OCI-M2 (cell line): Measurements from ENCODE around the gene ATF1.

Experiments
- DNase-seq: peaks from one replicate; lab custom pipeline; 2025; ENCODE audit not compliant: unreplicated experiment; lab: John Stamatoyannopoulos, UW

Gene ATF1

DNA sequence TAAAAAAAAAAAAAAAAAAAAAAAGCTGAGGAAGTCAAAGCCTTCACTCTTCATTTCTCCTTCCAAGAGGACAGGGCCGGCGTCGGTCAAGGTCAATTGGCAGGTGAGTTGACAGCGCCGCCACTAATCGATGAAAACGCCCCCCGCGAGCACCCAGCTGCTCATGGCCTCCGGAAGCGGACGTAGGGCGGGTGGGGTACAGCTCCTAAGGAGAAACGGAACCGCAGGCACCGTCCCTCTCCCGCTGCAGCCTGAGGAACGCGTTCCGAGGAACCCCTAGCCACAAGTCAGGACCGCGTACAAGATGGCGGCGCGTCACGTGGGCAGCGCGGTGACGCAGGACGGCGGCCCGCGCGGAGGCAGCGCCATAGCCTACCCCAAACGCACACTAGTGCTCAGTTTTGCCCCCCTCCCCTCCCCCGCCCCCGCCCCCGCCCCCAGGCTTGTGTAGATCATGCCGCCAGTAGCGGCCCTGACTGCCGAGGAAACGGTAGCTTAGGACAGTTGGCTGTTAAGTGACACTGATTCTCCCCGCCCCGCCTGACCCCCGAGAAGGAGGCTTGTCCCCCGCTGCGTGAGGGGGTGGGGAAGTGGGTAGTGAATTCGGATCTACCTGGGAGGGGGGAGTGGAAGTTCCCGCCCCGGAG, at the start of gene ATF1:
Gene ATF1 (plus strand): TSS at position 463 of the 647 bp plus-strand sequence. CDS start 16,045 bp downstream, outside the sequence.
- DNase-seq = peak; percentile 44

DNA sequence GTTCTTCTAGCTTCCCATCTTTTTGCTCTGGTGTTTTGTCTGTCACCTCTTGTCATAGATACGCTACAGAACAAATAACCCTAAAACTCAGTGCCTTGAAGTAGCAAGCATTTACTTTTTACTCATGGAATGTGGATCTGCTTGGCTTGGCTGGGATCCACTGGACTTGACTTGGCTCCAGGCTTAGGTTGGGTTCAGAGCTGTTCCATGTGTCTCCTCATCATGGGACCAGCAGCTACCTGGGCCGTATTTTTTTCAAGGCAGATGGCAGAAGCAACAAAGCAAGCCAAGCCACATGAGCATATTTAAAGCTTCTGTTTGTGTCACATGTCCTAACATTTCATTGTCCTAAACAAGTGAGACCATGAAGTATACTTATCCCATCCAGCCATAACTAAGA, 48.7 kb upstream of the ATF1 start:
- no peak for DNase-seq

- DNase-seq = no peak
Observed at GRCh38 chr12:50718760-50719159, 45.1 kb upstream of the ATF1 start.

DNA sequence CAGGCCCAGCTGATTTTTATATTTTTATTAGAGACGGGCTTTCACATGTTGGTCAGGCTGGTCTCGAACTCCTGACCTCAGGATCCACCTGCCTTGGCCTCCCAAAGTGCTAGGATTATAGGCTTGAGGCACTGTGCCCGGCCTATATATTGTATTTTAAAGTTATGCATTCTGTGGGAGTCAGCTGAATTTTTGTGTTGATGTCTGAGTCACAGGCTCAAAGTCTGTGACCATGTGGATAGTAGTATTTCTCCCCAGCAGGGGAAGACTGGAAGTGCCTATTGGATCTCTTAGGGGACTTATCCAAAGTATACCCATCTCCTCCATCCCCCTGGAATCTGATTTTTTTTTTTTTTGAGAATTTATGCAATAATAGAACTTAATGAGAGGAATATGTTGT, 43.8 kb upstream of the ATF1 start:
- DNase-seq = no peak

DNA sequence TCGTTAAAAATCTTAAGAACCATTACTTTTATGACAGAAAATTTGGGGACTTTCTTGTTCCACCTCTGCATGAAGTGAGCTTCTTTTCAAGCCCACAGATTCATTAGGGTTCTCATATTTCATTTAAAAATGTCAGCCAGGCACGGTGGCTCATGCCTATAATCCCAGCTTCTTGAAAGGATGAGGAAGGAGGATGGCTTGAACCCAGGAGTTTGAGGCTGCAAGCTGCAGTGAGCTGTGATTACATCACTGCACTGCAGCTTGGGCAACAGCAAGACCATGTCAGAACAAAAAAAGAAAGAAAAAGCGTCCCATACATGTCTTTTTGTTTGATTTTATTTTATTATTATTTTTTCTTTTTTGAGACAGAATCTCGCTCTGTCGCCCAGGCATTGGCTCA, 43.4 kb upstream of the ATF1 start:
- no peak for DNase-seq

- no peak for DNase-seq
Observed at GRCh38 chr12:50723865-50724264, 40.0 kb upstream of the ATF1 start.

DNA sequence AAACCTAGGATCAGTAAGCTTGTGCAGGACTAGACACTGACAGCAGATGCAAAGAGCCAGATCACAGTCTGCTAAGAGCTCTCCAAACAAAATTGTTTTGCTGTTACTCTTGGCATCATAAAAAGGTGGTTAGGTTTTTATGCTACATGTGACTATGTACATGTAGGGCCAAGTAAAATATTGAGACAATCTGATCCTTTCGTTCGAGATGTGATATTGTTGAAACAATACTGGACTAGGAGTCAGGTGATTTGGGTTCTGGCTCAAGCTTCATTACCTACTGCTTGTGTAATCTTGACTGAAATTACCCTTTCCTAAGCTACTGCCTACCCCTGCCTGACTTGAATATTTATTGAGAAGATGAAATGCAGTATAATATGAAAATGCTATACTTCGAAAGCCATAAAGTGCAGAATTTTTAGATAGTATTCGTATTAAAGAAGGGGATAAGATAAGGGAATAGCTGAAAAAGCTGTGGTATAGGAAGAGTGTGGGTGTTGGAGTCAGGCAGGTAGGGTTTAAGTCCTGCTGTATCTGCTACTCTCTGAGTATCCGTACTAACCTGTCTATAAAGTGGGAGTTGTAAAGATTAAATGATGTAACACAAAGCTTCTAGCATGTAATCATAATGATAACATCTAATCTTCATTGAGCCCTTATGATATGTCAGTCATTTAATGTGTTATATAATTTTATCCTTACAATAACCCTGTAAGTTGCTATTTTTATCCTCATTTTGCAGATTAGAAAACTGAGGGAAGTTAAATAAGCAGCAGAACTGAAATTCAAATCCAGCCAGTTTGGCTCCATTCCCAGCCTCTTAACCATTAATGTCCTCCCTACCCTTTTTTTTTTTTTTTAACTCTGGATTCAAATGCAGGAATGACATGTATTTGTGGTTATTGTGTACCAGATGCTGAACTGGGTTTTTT, 38.6 kb upstream of the ATF1 start:
- DNase-seq = no peak

DNA sequence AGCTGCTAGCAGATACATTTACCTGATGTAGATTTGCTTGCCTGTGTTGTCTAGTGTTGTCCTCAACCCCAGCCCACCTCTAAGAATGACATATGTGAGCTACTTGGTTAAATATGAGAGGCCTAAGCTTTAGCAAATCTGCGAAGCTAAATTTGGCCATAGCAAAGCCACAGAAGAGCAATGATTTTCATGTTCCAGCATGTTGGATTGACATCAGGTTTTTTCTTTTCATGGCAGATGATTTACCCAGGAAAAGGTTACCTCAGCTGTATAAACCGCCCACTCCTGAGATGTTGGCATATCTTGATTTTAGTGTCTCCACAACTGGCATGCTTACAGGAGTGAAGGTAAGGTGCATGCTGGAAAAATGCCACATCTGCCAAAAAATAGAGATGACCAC, 36.4 kb upstream of the ATF1 start:
- DNase-seq = no peak

DNA sequence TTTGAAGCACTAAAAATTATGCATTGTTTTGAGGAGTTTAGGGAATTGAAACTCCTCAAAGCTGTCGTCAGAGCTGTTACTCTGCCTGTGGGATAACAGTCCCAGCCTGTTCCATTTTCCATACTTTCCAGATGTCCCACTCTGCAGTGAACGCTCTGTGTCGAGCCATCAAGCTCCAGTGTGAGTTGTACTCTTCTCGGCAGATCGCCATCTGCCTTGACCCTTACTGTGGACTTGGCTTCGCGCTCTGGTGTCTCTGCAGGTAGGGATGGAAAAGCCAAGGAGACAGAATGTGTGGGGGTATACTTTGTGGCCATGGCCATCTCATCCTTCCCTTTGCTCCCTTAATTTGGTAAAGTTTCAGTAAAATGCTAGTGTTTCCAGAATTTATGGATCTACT, 35.5 kb upstream of the ATF1 start:
- DNase-seq = no peak

DNA sequence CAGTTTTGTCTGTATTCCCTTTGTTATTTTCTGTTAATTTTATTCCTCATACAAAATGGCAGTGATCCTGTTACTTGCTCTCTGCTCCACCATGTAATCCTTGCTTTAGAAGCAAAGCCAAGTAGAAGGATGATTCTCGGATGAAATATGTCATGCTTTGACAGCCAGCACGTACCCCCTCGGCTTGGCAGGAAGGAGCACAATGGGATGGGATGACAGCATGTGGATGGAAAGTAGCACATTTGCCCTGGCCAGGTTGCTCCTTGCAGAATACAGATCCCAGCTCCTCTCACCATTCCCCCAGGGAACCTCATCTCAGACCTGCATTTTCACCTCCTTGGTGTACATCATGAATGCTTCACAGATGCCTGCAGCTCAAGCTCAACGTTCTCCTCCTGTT, 35.1 kb upstream of the ATF1 start:
- no peak for DNase-seq

GRCh38 chr12:50732591-50732990, 31.3 kb upstream of the ATF1 start:
- DNase-seq = no peak

DNA sequence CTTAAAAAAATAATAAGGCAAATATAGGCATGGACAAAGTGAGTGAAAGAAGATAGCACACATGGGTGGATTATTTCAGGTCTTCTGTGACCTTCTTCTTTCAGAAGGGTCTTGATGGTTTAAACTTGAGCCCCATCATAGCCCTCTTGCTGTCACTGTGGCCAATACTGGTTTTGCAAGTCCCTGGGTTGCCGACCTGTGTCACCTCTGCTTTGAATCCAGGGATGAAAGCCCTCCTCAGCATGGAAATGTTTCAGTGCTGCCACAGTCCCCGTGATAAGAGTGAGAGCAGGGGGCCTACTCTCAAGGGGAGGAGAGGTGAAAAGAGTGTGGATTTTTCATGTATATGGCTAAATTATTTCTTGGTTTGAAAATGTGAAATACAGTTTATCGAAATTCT, 30.2 kb upstream of the ATF1 start:
- no peak for DNase-seq

- DNase-seq = peak; percentile 1
Observed at GRCh38 chr12:50734409-50735263, 29.3 kb upstream of the ATF1 start.

DNA sequence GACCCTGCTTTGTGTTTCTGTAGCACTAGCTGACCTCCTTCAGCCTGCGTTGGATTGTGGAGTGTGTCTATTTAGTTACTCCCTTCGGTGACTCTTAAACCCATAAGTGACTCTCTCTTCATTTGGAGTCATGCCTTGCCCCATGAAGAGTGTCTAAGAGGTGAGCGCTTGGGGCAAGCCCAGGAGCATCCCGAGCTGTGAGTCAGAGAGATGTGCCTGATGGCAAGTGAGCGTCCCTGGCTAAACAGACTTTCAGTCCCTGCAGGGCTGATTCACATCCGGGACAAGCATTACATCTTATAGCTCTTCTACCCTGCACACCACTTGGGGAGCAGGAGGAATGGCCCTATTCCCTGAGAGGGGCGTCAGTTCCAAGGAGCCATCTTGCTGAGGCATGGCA, 24.3 kb upstream of the ATF1 start:
- no peak for DNase-seq

DNA sequence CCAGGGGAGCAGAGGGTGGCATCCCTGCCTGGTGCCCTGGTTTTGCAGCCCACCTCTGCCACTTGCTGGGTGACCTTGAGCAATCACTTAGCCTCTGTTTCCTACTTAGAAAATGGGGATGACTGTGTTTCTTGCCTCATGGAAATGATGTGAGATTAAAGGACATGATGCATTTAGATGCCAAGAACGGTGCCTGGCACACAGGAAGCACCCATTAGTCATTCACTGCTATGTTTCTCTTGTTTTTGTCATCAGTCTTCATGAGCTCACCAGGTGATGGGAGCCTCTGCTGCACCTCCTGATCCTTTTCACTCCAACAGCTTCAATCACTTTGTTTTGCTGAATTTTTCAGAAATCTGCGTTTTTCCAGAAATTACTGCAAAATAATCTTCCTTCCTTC, 23.6 kb upstream of the ATF1 start:
- DNase-seq = no peak

- no peak for DNase-seq
Observed at GRCh38 chr12:50742776-50743175, 21.1 kb upstream of the ATF1 start.

DNA sequence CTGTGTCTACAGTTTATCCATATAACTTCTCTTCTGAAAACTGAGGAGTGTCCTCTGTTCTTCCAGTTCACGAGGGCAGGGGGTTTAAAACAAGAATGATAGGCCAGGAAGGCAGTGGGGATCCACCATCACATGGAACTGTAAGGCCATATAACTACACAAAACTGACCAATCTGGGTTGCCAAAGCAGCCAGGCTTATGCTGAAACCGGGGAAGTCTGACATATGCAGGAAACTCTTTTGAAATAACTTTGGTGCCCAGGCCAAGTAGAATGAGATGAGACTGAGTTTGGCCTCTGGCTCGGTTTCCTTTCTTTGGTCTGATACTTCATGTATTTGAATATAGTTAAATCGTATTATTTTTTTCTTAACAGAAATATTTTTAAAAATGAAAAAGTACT, 18.0 kb upstream of the ATF1 start:
- DNase-seq = no peak

DNA sequence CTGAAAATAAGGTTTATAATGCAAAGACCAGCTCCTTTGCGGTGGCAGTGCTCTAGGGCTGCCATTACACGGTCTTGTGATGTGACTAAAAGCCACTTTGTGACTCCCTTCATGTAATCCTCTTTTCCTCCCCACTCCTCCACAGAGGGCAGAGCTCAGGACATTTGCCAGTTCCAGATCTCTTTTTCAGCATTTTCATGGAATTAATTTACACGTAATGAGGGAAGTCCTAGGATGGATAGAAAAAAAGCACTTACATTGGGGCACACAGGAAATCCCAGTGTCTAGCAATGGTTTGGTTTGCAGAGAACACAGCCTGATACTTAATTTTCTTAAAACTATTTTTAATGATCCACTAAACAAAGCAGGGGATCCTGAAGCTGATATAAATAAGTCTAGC, 17.5 kb upstream of the ATF1 start:
- DNase-seq = no peak

DNA sequence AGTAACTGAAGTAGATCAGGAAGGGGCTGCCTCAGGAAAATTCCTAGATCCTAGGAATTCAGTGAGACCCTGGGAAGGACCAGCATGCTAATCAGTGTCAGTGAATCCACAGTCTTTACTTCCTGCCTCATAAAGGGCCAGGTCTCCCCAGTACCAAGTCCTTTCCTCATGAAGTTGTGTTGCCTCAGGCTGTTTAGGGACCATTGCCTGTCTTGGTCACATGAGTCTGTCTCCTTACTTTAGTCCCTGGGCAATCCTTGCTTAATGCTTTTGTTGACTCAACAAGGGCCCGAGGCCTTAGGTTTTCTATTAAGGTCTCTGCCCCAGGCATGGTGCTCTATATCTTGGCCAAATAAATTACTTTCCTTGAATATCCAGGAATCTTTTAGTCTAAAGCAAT, 16.1 kb upstream of the ATF1 start:
- no peak for DNase-seq

DNA sequence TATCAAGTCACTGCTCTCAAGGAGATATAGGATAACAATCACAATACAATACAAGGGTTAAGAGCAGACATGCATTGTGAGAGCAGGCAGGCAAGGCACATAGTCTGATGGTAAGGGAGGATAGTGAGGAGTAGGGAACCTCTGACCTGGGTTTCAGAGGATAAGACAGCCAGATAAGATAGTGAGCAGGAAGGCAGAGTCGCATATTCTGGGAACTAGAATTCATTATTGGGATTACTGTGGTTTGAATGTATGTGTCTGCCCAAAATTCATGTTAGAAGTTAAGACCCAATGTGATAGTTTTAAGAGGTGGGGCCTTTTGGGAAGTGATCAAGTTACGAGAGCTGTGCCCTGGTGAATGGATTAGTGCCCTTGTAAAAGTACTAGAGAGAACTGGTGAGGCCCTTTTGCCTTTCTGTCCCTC, 14.4 kb upstream of the ATF1 start:
- no peak for DNase-seq

DNA sequence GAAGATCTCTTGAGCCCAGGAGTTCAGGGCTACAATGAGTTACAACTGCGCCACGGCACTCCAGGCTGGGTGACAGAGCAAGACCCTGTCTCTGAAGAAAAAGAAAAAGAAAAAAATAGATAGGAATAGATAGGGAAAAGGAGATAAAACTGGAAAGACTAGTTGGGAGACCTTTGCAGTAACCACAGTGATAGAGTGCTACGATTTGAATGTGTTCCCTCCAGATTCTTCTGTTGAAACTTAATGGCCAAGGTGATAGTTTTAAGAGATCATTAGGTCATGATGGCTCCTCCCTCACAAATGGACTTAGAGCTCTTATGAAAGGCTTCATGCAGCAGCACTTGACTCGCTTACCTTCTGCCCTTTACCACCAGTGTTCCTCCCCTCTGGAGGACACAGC, 13.5 kb upstream of the ATF1 start:
- no peak for DNase-seq
